HEK293 (cell line): ENCODE measurements around the gene ANKRD13D.

Experiments used
- CTCF ChIA-PET: fragments of 350-600 bp; formaldehyde crosslinking; extraction: SDS; loops from one replicate; lab custom pipeline; 2021; ENCODE audit warnings: antibody characterized with exemption; lab: Yijun Ruan, JAX
- POLR2A ChIA-PET: fragments of 300-600 bp; formaldehyde crosslinking; extraction: SDS; loops from one replicate; lab custom pipeline; 2020; ENCODE audit warnings: antibody characterized with exemption, inconsistent platforms; lab: Yijun Ruan, JAX
- H3K27ac ChIP-seq: fragments of 200-500 bp; sonication (Bioruptor generic); 2 replicates; pipeline ENCODE4 v1.5.1; 2014; ENCODE audit warnings: low read depth, low read length, control low read depth, inconsistent platforms; ENCODE audit errors: extremely low read depth
- H3K36me3 ChIP-seq, 2 experiments: fragments of 200-500 bp in 1 of 2; sonication (Bioruptor generic) in 1 of 2; 1 replicate in 1 of 2; 2 replicates in 1 of 2; pipeline ENCODE4 v1.5.1; 2014 to 2017; ENCODE audit warnings: inconsistent platforms in 2 of 2, low read length in 2 of 2; ENCODE audit not compliant: control insufficient read depth in 2 of 2, insufficient read depth in 1 of 2
- H3K4me1 ChIP-seq: fragments of 200-500 bp; sonication (Bioruptor generic); 2 replicates; pipeline ENCODE4 v1.5.1; 2014; ENCODE audit warnings: mild to moderate bottlenecking, low read length, inconsistent platforms; ENCODE audit not compliant: control insufficient read depth, insufficient read depth
- H3K4me3 ChIP-seq: 2 replicates; pipeline ENCODE4 v1.5.1; 2011; ENCODE audit warnings: low read depth, mild to moderate bottlenecking, control low read depth, low read length, moderate library complexity
- H3K9me3 ChIP-seq: fragments of 200-500 bp; sonication (Bioruptor generic); 2 replicates; pipeline ENCODE4 v1.5.1; 2014; ENCODE audit warnings: low read depth, low read length, inconsistent platforms; ENCODE audit not compliant: control insufficient read depth, insufficient read depth
- BCL6B ChIP-seq: fragments of 450-650 bp; formaldehyde crosslinking; IDR thresholded peaks from 2 replicates; pipeline ENCODE4 v1.5.1; 2017; ENCODE audit warnings: missing biosample characterization, missing genetic modification characterization
- GLI4 ChIP-seq: fragments of 450-650 bp; formaldehyde crosslinking; IDR thresholded peaks from 2 replicates; pipeline ENCODE4 v1.5.1; 2016; ENCODE audit warnings: missing biosample characterization, missing genetic modification characterization
- HOXA7 ChIP-seq: sonication (generic); formaldehyde crosslinking; IDR thresholded peaks from 2 replicates; pipeline ENCODE4 v1.8.1; 2022; ENCODE audit warnings: missing genetic modification reagents, borderline replicate concordance
- IKZF3 ChIP-seq: fragments of 450-650 bp; IDR thresholded peaks from 2 replicates; pipeline ENCODE4 v1.5.0; 2018; ENCODE audit warnings: missing biosample characterization, mild to moderate bottlenecking, missing genetic modification characterization, moderate library complexity
- PBX3 ChIP-seq: sonication (generic); formaldehyde crosslinking; IDR thresholded peaks from 2 replicates; pipeline ENCODE4 v1.8.1; 2022; ENCODE audit warnings: mild to moderate bottlenecking, moderate library complexity, missing genetic modification reagents
- PRDM4 ChIP-seq: fragments of 450-650 bp; formaldehyde crosslinking; IDR thresholded peaks from 2 replicates; pipeline ENCODE4 v1.5.1; 2017; ENCODE audit warnings: missing biosample characterization, missing genetic modification characterization
- SETDB1 ChIP-seq: IDR thresholded peaks from one replicate; pipeline ENCODE4 v1.6.1; 2017; ENCODE audit warnings: mild to moderate bottlenecking, low read length, moderate library complexity, mixed read lengths; ENCODE audit not compliant: insufficient read length
- ZBTB26 ChIP-seq: fragments of 450-650 bp; formaldehyde crosslinking; optimal IDR thresholded peaks from 2 replicates; pipeline ENCODE3; 2016; ENCODE audit warnings: missing biosample characterization, mild to moderate bottlenecking, missing genetic modification characterization
- ZEB2 ChIP-seq: fragments of 450-650 bp; formaldehyde crosslinking; IDR thresholded peaks from 2 replicates; pipeline ENCODE4 v1.5.1; 2016; ENCODE audit warnings: missing biosample characterization, missing genetic modification characterization
- ZFP3 ChIP-seq: fragments of 450-650 bp; formaldehyde crosslinking; IDR thresholded peaks from 2 replicates; pipeline ENCODE4 v1.5.1; 2016; ENCODE audit warnings: low read depth, missing biosample characterization, missing genetic modification characterization
- ZFP69B ChIP-seq: fragments of 450-650 bp; formaldehyde crosslinking; IDR thresholded peaks from 2 replicates; pipeline ENCODE4 v1.5.1; 2016; ENCODE audit warnings: missing biosample characterization, missing genetic modification characterization
- ZIC2 ChIP-seq: fragments of 450-650 bp; formaldehyde crosslinking; IDR thresholded peaks from 2 replicates; pipeline ENCODE4 v1.5.1; 2016; ENCODE audit warnings: missing biosample characterization, missing genetic modification characterization
- ZNF132 ChIP-seq: fragments of 450-650 bp; formaldehyde crosslinking; IDR thresholded peaks from 2 replicates; pipeline ENCODE4 v1.5.1; 2017; ENCODE audit warnings: missing biosample characterization, missing genetic modification characterization, borderline replicate concordance
- ZNF280C ChIP-seq: fragments of 450-650 bp; formaldehyde crosslinking; IDR thresholded peaks from 2 replicates; pipeline ENCODE4 v1.5.1; 2016; ENCODE audit warnings: missing biosample characterization, missing genetic modification characterization
- ZNF37A ChIP-seq: fragments of 450-650 bp; IDR thresholded peaks from 2 replicates; pipeline ENCODE4 v1.5.1; 2018; ENCODE audit warnings: missing biosample characterization, missing genetic modification characterization
- ZNF416 ChIP-seq: fragments of 450-650 bp; formaldehyde crosslinking; IDR thresholded peaks from 2 replicates; pipeline ENCODE4 v1.5.1; 2016; ENCODE audit warnings: missing biosample characterization, missing genetic modification characterization
- ZNF473 ChIP-seq: fragments of 450-650 bp; formaldehyde crosslinking; IDR thresholded peaks from 2 replicates; pipeline ENCODE4 v1.5.1; 2017; ENCODE audit warnings: missing biosample characterization, missing genetic modification characterization
- ZNF513 ChIP-seq: fragments of 450-650 bp; IDR thresholded peaks from 2 replicates; pipeline ENCODE4 v1.5.1; 2018; ENCODE audit warnings: missing biosample characterization, missing genetic modification characterization
- ZNF600 ChIP-seq: fragments of 450-650 bp; formaldehyde crosslinking; IDR thresholded peaks from 2 replicates; pipeline ENCODE4 v1.5.1; 2016; ENCODE audit warnings: missing biosample characterization, missing genetic modification characterization
- ZNF621 ChIP-seq: fragments of 450-650 bp; formaldehyde crosslinking; IDR thresholded peaks from 2 replicates; pipeline ENCODE4 v1.5.1; 2017; ENCODE audit warnings: missing biosample characterization, missing genetic modification characterization
- ZNF623 ChIP-seq: fragments of 450-650 bp; formaldehyde crosslinking; IDR thresholded peaks from 2 replicates; pipeline ENCODE4 v1.5.1; 2016; ENCODE audit warnings: missing biosample characterization, missing genetic modification characterization
- ZNF677 ChIP-seq: fragments of 450-650 bp; IDR thresholded peaks from 2 replicates; pipeline ENCODE4 v1.5.0; 2018; ENCODE audit warnings: missing biosample characterization, mild to moderate bottlenecking, missing genetic modification characterization, moderate library complexity

The ANKRD13D gene

GRCh38 chr11:67298786-67299185 lies 9.7 kb downstream of the ANKRD13D start (continued):
- TF ChIP-seq BCL6B (tag by site-specific recombination) (no peak), ZNF621 (tag by site-specific recombination) (no peak), ZFP3 (tag by site-specific recombination) (no peak)

GRCh38 chr11:67299471-67300191 lies 10.5 kb downstream of the ANKRD13D start:
- TF ChIP-seq SETDB1 (no peak), PRDM4 (tag by site-specific recombination) (no peak), ZFP69B (no peak), HOXA7 (CRISPR knock-in tag) (no peak), GLI4 (tag by site-specific recombination) (no peak), ZNF280C (tag by site-specific recombination) (no peak), ZNF513 (tag by site-specific recombination) (no peak), ZNF416 (no peak), ZNF132 (tag by site-specific recombination) (no peak), ZIC2 (no peak), ZEB2 (tag by site-specific recombination) (no peak), IKZF3 (tag by site-specific recombination) (no peak), ZNF623 (tag by site-specific recombination) (no peak), PBX3 (no peak), ZNF677 (tag by site-specific recombination) (no peak), ZBTB26 (no peak), ZNF600 (tag by site-specific recombination) (no peak), ZNF473 (tag by site-specific recombination) (no peak), ZNF37A (tag by site-specific recombination) (no peak)
- ChIA-PET POLR2A (interaction anchor here (3.7 kb wide), 1 partner anchor 11 kb away, joined by 17 read pairs; the partner anchor contains the start of gene ANKRD13D), CTCF (interaction anchor here (0.6 kb wide), 1 partner anchor 16 kb away, joined by 3 read pairs; no protein-coding TSS in a partner anchor)
- Histone ChIP-seq H3K27ac (no peak overlapping the region), H3K4me1 (no peaks in the 10 kb centered on the region), H3K4me3 (no peak overlapping the region), H3K36me3 (peaks cover 6 to 60% of the 10 kb centered on the region in 2 experiments; a peak in 2 of 3 replicates), H3K9me3 (no peaks in the 10 kb centered on the region)
